HepG2 (cell line): Measurements from ENCODE around the gene ZNF559. TPM values are rescaled to one million over a fixed set of nuclear protein-coding genes. Genes with fewer than 3 reads are reported as not detected.

ENCODE experiments used
- ATAC-seq: fragments of 200-7000 bp; cut with Tn5 transposase; 3 replicates; pipeline ENCODE4 v1.9.1; 2020; ENCODE audit warnings: mild to moderate bottlenecking, moderate library complexity
- BruUV-seq: library from RNA; stranded (reverse); fragments of 400-500 nt; replicated peaks from 2 replicates; lab custom pipeline; 2021; lab: Mats Ljungman, UMichigan
- CTCF ChIA-PET: fragments of 300-600 bp; formaldehyde crosslinking; extraction: SDS; loops from one replicate; lab custom pipeline; 2021; ENCODE audit warnings: low total read pairs, inconsistent platforms, low intra/inter-chr PET ratio; lab: Yijun Ruan, JAX
- POLR2A ChIA-PET: fragments of 350-600 bp; sonication (Branson Sonifier 250); formaldehyde crosslinking; loops from one replicate; lab custom pipeline; 2020; ENCODE audit warnings: antibody characterized with exemption, inconsistent platforms; lab: Yijun Ruan, JAX
- DNase-seq: peaks from one replicate; pipeline ENCODE4 v3.0.0-alpha.2; 2015; ENCODE audit warnings: low spot score
- FAIRE-seq: peaks from 3 replicates; lab custom pipeline; 2011; peaks lifted over from hg19 to GRCh38; lab: Jason Lieb, UNC
- H2AFZ ChIP-seq: one replicate; pipeline ENCODE4 v1.6.1; 2011; ENCODE audit warnings: low read length, inconsistent platforms
- H3K27ac ChIP-seq: fragments of 300-600 bp; 3 replicates; pipeline ENCODE4 v1.8.0; 2011; ENCODE audit warnings: mixed run types, mild to moderate bottlenecking, mixed read lengths, low read length, inconsistent platforms; ENCODE audit not compliant: insufficient read depth; ENCODE audit errors: extremely low read length
- H3K27me3 ChIP-seq, 2 experiments: fragments of 200-600 bp in 1 of 2; 2 replicates in 1 of 2; 3 replicates in 1 of 2; pipeline versions ENCODE4 v1.6.0 to v1.8.0; 2011; ENCODE audit warnings: low read length in 2 of 2, mild to moderate bottlenecking in 2 of 2, moderate library complexity in 2 of 2, inconsistent platforms in 1 of 2; ENCODE audit not compliant: insufficient read depth in 2 of 2, control insufficient read depth in 1 of 2
- H3K36me3 ChIP-seq, 2 experiments: fragments of 200-600 bp in 1 of 2; replicated peaks in 1 of 2; 2 replicates in 1 of 2; 3 replicates in 1 of 2; pipeline versions ENCODE4 v1.5.1 to v1.8.0; 2011; ENCODE audit warnings: low read length in 2 of 2, inconsistent platforms in 1 of 2; ENCODE audit not compliant: insufficient read depth in 2 of 2, control insufficient read depth in 1 of 2
- H3K4me1 ChIP-seq: 2 replicates; pipeline ENCODE4 v1.5.1; 2012; ENCODE audit warnings: low read length, inconsistent platforms; ENCODE audit not compliant: insufficient read depth
- H3K4me2 ChIP-seq: 2 replicates; pipeline ENCODE4 v1.6.0; 2011; ENCODE audit warnings: low read depth, low read length, inconsistent platforms
- H3K4me3 ChIP-seq, 3 experiments: fragments of 200-600 bp in 1 of 3; sonication (generic), shearing (Covaris generic) in 1 of 3; replicated peaks in 1 of 3; 2 replicates each; pipeline ENCODE4 v1.5.1; 2011 to 2016; ENCODE audit warnings: low read length in 3 of 3, inconsistent platforms in 2 of 3, low read depth in 2 of 3, mild to moderate bottlenecking in 2 of 3, control low read depth in 1 of 3, mixed read lengths in 1 of 3; ENCODE audit not compliant: insufficient read depth in 1 of 3
- H3K79me2 ChIP-seq: one replicate; pipeline ENCODE4 v1.6.1; 2011; ENCODE audit warnings: low read length, inconsistent platforms; ENCODE audit not compliant: insufficient read depth
- H3K9ac ChIP-seq: 2 replicates; pipeline ENCODE4 v1.6.0; 2011; ENCODE audit warnings: mild to moderate bottlenecking, low read depth, low read length, inconsistent platforms; ENCODE audit not compliant: insufficient read depth
- H3K9me3 ChIP-seq: 2 replicates; pipeline ENCODE4 v1.5.1; 2012; ENCODE audit warnings: mild to moderate bottlenecking, low read length
- H4K20me1 ChIP-seq: 2 replicates; pipeline ENCODE4 v1.6.0; 2011; ENCODE audit warnings: inconsistent platforms, mild to moderate bottlenecking, low read length, moderate library complexity; ENCODE audit not compliant: insufficient read depth
- ASH2L ChIP-seq: fragments of 300-600, 200-600 bp; sonication (generic); IDR thresholded peaks from 2 replicates; pipeline ENCODE4 v1.7.0; 2017; ENCODE audit warnings: low read depth, mild to moderate bottlenecking, moderate library complexity, mixed read lengths, low read length; ENCODE audit not compliant: insufficient read length
- FOXA3 ChIP-seq: IDR thresholded peaks from 2 replicates; pipeline ENCODE4 v1.6.1; 2016; ENCODE audit warnings: missing genetic modification reagents, missing compliant biosample characterization
- GATAD2A ChIP-seq: IDR thresholded peaks from 2 replicates; pipeline ENCODE4 v1.6.1; 2016
- HNF4A ChIP-seq: sonication (generic); formaldehyde crosslinking; IDR thresholded peaks from 2 replicates; pipeline ENCODE4 v1.4.0; 2020; ENCODE audit warnings: missing genetic modification reagents
- HNF4G ChIP-seq, 2 experiments: sonication (generic) in 1 of 2; formaldehyde crosslinking in 1 of 2; IDR thresholded peaks; 2 replicates each; pipeline versions ENCODE4 v1.4.0 to v1.6.1; 2011 to 2020; ENCODE audit warnings: borderline replicate concordance in 2 of 2, low read depth in 2 of 2, mild to moderate bottlenecking in 2 of 2, low read length in 1 of 2, missing genetic modification reagents in 1 of 2, moderate library complexity in 1 of 2
- NR2F2 ChIP-seq: IDR thresholded peaks from 2 replicates; pipeline ENCODE4 v1.6.1; 2012; ENCODE audit warnings: low read depth, inconsistent platforms, borderline replicate concordance
- PAXIP1 ChIP-seq: sonication (generic); formaldehyde crosslinking; conservative IDR thresholded peaks from 2 replicates; pipeline ENCODE4 v1.4.0; 2020; ENCODE audit warnings: mild to moderate bottlenecking, missing genetic modification reagents, moderate library complexity
- RBAK ChIP-seq: sonication (generic); formaldehyde crosslinking; IDR thresholded peaks from 2 replicates; pipeline ENCODE4 v1.5.1; 2020; ENCODE audit warnings: mild to moderate bottlenecking, missing genetic modification reagents
- TOPORS ChIP-seq: sonication (generic); formaldehyde crosslinking; IDR thresholded peaks from 2 replicates; pipeline ENCODE4 v1.8.0; 2023; ENCODE audit warnings: mild to moderate bottlenecking, missing genetic modification reagents
- ZNF121 ChIP-seq: sonication (generic); formaldehyde crosslinking; IDR thresholded peaks from 2 replicates; pipeline ENCODE4 v1.5.0; 2020; ENCODE audit warnings: mild to moderate bottlenecking, missing genetic modification reagents
- ZNF354B ChIP-seq: sonication (generic); formaldehyde crosslinking; IDR thresholded peaks from 2 replicates; pipeline ENCODE4 v1.8.0; 2022; ENCODE audit warnings: mild to moderate bottlenecking, missing genetic modification reagents
- ZUFSP ChIP-seq: sonication (generic); formaldehyde crosslinking; IDR thresholded peaks from 2 replicates; pipeline ENCODE4 v1.9.0; 2021; ENCODE audit warnings: missing genetic modification reagents, mild to moderate bottlenecking, borderline replicate concordance
- WGBS: methylation state at CpG from one replicate; pipeline ENCODE4 v1.1.6; 2017; ENCODE audit warnings: low lambda C conversion rate; 5-methylcytosine and 5-hydroxymethylcytosine counted together
- in situ Hi-C: cut with HindIII; loops from 2 replicates; pipeline ENCODE4 v1.10.0; 2017; ENCODE audit warnings: low pct_unique_long_range_greater_than_20kb; ENCODE audit not compliant: extremely low pct_ligation_motif_present
- intact Hi-C: fragments of 100-400 bp; cut with micrococcal nuclease; formaldehyde crosslinking; loops from one replicate; pipeline ENCODE4 v1.10.0; 2022; ENCODE audit not compliant: unreplicated experiment
- polyA plus RNA-seq, 8 experiments: library from polyadenylated mRNA; depleted of rRNA in 3 of 8; stranded (reverse) in 7 of 8; unstranded in 1 of 8; fragments of >200 nt; fragmentation: Illumina TruSeq in 4 of 8; extraction: Trizol in 4 of 8; gene quantifications; 2 replicates each; pipeline versions ENCODE4 v1.2.1 to v1.2.3, GENCODE V29; 2011 to 2016; ENCODE audit warnings: low read depth in 4 of 8, missing spikeins in 1 of 8, mixed read lengths in 1 of 8; ENCODE audit not compliant: insufficient read depth in 1 of 8
- total RNA-seq, 5 experiments: library from RNA; depleted of rRNA; stranded (reverse); fragments of >200 nt; fragmentation: Illumina TruSeq; extraction: Trizol; gene quantifications; 2 replicates each; pipeline ENCODE4 v1.2.3, GENCODE V29; 2016; ENCODE audit warnings: low read depth in 1 of 5

Gene ZNF559
- total and polyA plus RNA-seq, 2 of the 13 experiments (the other 11 are each of a cell fraction or from before 2014, with no cell fraction given) = 6.3 to 9.8 TPM

GRCh38 chr19:9352505-9352904 lies 28.5 kb downstream of the ZNF559 start:
- no peak for FAIRE-seq
- Histone ChIP-seq H3K79me2 (no peaks in the 10 kb centered on the region), H3K36me3 (no peaks in the 10 kb centered on the region), H3K9me3 (peaks cover 67% of the 10 kb centered on the region), H3K9ac (no peak overlapping the region), H3K4me1 (peaks cover 21% of the 10 kb centered on the region), H3K4me3 (no peak overlapping the region)
- ChIA-PET CTCF (no interaction called here), POLR2A (no interaction called here)
- 43% methylated on average over 2 of the region's 2 CpGs for WGBS
- no peak for ATAC-seq
- no peak for TF ChIP-seq RBAK (CRISPR knock-in tag)
- TF ChIP-seq ZNF121 = peak; percentile 91
- no peak for TF ChIP-seq ZUFSP (CRISPR knock-in tag)
- TF ChIP-seq, all 625 proteins: peak for 1
- in situ Hi-C loops (no loop called here), intact Hi-C loops (no loop called here)
- Histone ChIP-seq H3K27ac (no peak overlapping the region), H3K27me3 (no peaks in the 10 kb centered on the region; a peak in 1 of 5 replicates), H4K20me1 (no peaks in the 10 kb centered on the region), H2AFZ (no peak overlapping the region), H3K4me2 (no peak overlapping the region)
- DNase-seq = no peak
- no TSS peak for BruUV-seq

DNA sequence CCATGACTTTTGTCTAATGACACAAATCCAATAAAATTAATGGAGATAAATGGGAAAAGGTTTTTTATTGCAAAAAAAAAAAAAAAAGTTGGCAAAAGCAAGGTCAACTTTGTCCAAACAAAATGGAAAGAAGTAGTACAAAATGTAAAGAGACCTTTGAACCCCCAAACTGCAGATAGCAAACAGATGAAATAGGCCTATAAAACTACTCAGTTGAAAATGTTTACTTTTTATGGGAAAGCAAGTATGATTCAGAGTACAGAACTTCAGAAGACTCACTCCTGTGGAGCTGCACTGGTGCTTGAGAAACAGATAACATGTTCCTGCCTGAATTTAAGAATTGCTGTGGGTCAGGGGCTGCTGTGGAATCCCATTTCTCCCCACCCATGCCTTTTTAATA lies 29.0 kb downstream of the ZNF559 start:
- H3K36me3 ChIP-seq = no peaks in the 10 kb centered on the region
- POLR2A ChIA-PET = no interaction called here
- ATAC-seq (peak; percentile 60), DNase-seq (peak; percentile 66), FAIRE-seq (no peak)
- no TSS peak for BruUV-seq
- H3K9ac ChIP-seq = no peak overlapping the region
- H3K4me3 ChIP-seq = no peak overlapping the region
- in situ Hi-C loops = no loop called here
- H4K20me1 ChIP-seq = no peaks in the 10 kb centered on the region
- H2AFZ ChIP-seq = no peak overlapping the region
- peaks cover 67% of the 10 kb centered on the region for H3K9me3 ChIP-seq
- H3K4me2 ChIP-seq = 0 out of 2 replicates have a peak overlapping the region, but pooled peaks have one; percentile 18
- no peaks in the 10 kb centered on the region for H3K79me2 ChIP-seq
- H3K27me3 ChIP-seq = no peaks in the 10 kb centered on the region; a peak in 1 of 5 replicates
- intact Hi-C loops = no loop called here
- peaks cover 21% of the 10 kb centered on the region for H3K4me1 ChIP-seq
- CTCF ChIA-PET = no interaction called here
- peak overlapping the region; percentile 46 for H3K27ac ChIP-seq
- TF ChIP-seq GATAD2A (0 out of 2 replicates have a peak, but pooled peaks have one; percentile 23), NR2F2 (0 out of 2 replicates have a peak, but pooled peaks have one; percentile 19), FOXA3 (CRISPR knock-in tag) (peak; percentile 28; the same call in 1 of the 2 replicates), HNF4A (CRISPR knock-in tag) (peak; percentile 67), PAXIP1 (CRISPR knock-in tag) (peak; percentile 70), HNF4G (IDR thresholded peaks at IDR 0.05; ENCODE audit: borderline replicate concordance, low read depth, low read length) (peak; percentile 28; the same call in 1 of the 2 replicates), HNF4G (CRISPR knock-in tag; IDR thresholded peaks at IDR 0.05; ENCODE audit: borderline replicate concordance, low read depth) (no peak), TOPORS (CRISPR knock-in tag) (no peak), ZNF354B (CRISPR knock-in tag) (no peak), ASH2L (no peak)
